GM12864 (cell line): ENCODE data around the gene DVL2.
"Not testable (repeated sequence)": the region's sequence is repeated elsewhere in the genome, so short reads cannot be mapped to it uniquely, and the experiment has no call there.

ENCODE experiments used
- DNase-seq: peaks from one replicate; pipeline ENCODE4 v3.0.0-alpha.2; 2011; ENCODE audit warnings: low read depth
- H3K4me3 ChIP-seq: 2 replicates; pipeline ENCODE4 v1.5.1; 2011; ENCODE audit warnings: mild to moderate bottlenecking, low read depth, low read length, control low read depth
- TF ChIP-seq, protein P1 (sequence below): IDR thresholded peaks from 2 replicates; pipeline ENCODE4 v1.5.1; 2011; ENCODE audit warnings: low read depth, mild to moderate bottlenecking, moderate library complexity, low read length, control low read depth, inconsistent platforms; ENCODE audit errors: missing control alignments

DVL2 gene

DNA sequence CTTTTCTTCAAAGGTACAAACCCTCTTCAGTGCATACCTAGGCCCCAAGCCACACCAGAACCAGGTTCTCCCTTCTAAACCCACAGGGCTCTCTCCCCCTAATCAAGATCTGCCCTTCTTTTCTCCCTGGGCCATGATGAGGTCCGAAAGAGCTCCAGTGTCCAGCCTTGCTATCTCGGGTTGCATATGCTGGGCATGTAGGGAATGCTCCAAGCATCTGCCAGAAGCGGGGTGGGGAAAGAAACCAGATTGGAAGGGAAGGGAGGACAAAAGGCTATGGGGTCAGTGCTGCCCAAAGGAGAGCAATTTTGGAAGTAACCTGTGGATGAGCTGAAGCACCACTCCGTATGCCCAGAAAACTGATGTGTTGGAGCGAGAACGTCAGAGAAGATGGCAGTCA is 14.9 kb upstream of the DVL2 start:
- TF ChIP-seq, protein P1, sequence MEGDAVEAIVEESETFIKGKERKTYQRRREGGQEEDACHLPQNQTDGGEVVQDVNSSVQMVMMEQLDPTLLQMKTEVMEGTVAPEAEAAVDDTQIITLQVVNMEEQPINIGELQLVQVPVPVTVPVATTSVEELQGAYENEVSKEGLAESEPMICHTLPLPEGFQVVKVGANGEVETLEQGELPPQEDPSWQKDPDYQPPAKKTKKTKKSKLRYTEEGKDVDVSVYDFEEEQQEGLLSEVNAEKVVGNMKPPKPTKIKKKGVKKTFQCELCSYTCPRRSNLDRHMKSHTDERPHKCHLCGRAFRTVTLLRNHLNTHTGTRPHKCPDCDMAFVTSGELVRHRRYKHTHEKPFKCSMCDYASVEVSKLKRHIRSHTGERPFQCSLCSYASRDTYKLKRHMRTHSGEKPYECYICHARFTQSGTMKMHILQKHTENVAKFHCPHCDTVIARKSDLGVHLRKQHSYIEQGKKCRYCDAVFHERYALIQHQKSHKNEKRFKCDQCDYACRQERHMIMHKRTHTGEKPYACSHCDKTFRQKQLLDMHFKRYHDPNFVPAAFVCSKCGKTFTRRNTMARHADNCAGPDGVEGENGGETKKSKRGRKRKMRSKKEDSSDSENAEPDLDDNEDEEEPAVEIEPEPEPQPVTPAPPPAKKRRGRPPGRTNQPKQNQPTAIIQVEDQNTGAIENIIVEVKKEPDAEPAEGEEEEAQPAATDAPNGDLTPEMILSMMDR = no peak
- H3K4me3 ChIP-seq = peak overlapping the region; percentile 77
- no peak for DNase-seq

- no peak overlapping the region for H3K4me3 ChIP-seq
- DNase-seq = no peak
- TF ChIP-seq, protein P1 = no peak
These were observed 14.5 kb upstream of the DVL2 start for GRCh38 chr17:7248796-7249195.

DNA sequence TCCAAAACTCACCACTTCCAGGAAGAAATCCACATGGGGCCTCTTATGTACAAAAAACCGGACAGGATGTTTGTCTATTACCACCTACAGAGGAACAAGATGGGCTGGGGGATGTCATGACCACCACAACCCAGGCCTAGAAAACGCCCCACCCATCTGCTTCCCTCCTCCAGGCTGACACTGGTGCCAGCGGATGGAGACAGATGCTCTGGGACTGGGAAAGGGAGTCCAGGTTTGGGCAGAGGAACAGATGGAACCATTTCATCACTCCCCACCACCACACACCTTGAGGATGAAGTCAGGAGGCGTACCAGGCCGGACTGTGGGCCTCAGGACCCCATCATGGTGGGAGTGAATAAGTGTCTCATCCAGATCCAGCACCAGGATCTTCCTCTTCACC is 12.5 kb upstream of the DVL2 start:
- TF ChIP-seq, protein P1 = no peak
- H3K4me3 ChIP-seq = no peak overlapping the region
- DNase-seq = no peak

DNA sequence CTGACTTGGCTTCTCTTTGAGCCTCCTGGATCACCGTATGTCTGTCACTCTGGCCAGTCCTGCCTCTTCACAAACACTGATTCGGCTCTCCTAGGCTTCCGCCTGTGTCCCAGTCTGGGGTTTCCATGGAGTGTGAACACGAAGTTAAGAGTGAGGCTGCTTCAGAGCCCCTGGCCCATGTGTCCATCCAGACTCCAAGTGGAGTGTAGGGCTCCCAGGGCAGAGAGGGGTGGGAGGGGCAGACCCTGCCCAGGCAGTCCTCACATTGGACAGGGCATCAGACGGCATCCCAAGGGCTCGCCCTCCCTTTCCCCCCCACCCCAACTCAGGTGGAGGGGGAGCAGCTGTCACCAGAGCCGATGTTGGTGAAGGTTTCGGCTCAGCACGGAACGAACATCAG is 9.5 kb upstream of the DVL2 start:
- DNase-seq, H3K4me3 ChIP-seq: not testable (repeated sequence)

- H3K4me3 ChIP-seq = peak overlapping the region; percentile 75
- DNase-seq = no peak
- TF ChIP-seq, protein P1 = no peak
These were observed 9.1 kb upstream of the DVL2 start for GRCh38 chr17:7243453-7243729.

DNA sequence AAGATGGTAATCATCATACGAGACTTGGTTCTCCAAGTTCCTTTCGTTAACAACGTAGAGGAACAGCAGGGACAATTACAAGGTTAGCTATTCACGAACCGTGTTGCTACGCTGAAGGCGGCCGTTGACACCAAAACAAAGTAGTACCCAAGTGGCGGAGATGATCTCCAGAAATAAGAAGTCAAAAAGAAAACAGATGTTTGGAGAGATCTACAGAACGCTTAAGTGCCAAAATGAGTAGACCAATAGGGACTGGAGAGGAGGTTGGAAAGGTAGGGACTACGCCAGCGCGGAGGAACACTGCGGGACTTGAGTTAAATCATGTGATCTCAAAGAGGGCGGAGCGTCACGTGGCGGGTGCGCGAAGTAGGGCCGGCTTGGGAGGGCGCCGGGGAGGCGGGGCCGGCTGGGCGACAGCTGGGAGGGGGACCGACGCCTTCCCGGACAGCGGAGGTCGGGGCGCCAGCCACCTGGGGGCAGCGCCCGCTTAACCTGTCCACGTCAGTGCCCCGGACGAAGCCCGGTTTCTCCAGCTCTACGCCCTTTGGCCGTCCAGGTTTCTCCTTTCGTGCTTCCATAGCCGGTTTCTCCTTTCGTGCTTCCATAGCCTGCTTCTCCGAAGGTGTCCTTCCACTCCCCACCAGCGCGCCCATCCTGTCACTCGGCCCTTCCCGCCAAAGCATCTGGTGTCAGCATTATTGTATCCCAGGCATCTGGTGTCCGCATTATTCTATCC is 8.6 kb upstream of the DVL2 start:
- peak; percentile 92 for DNase-seq
- TF ChIP-seq, protein P1 = no peak
- H3K4me3 ChIP-seq = peak overlapping the region; percentile 75

GRCh38 chr17:7241783-7242716 is 7.7 kb upstream of the DVL2 start, which contains the start of gene GABARAP:
Gene GABARAP, minus strand, starts transcription at chr17:7242449. Its CDS starts 119 bp downstream, at chr17:7242330.
- peak within 1 kb of the TSS; percentile 75 for H3K4me3 ChIP-seq
- TF ChIP-seq, protein P1 = no peak
- peak; percentile 81 for DNase-seq
